Measurements from ENCODE around the gene PRAMEF13.
A peak's percentile ranks its signal among the peaks of the same experiment; 100 is the strongest.
"Not testable (repeated sequence)": the region's sequence is repeated elsewhere in the genome, so short reads cannot be mapped to it uniquely, and the experiment has no call there.

Gene PRAMEF13

GRCh38 chr1:13201309-13201708 is at the start of gene PRAMEF13:
Gene PRAMEF13 (minus strand): TSS chr1:13201409. CDS start chr1:13199589, 1,820 bp downstream.
- not testable (repeated sequence) for DNase-seq

- not testable (repeated sequence) for DNase-seq
Measured at GRCh38 chr1:13247122-13247521, 45.9 kb upstream of the PRAMEF13 start.

- not testable (repeated sequence) for DNase-seq
Measured at GRCh38 chr1:13246554-13246871, 45.3 kb upstream of the PRAMEF13 start.

GRCh38 chr1:13245841-13246553 is 44.8 kb upstream of the PRAMEF13 start:
- DNase-seq = not testable (repeated sequence)

GRCh38 chr1:13243536-13244263 is 42.5 kb upstream of the PRAMEF13 start:
- not testable (repeated sequence) for DNase-seq

- DNase-seq = not testable (repeated sequence)
Measured at GRCh38 chr1:13239633-13240032, 38.4 kb upstream of the PRAMEF13 start.

- DNase-seq = not testable (repeated sequence)
Measured at GRCh38 chr1:13237572-13237971, 36.4 kb upstream of the PRAMEF13 start.

- DNase-seq = not testable (repeated sequence)
Measured at GRCh38 chr1:13234057-13234456, 32.8 kb upstream of the PRAMEF13 start.

- DNase-seq = not testable (repeated sequence)
Measured at GRCh38 chr1:13232056-13232455, 30.8 kb upstream of the PRAMEF13 start.

GRCh38 chr1:13231061-13231750 is 30.0 kb upstream of the PRAMEF13 start:
- DNase-seq = not testable (repeated sequence)

GRCh38 chr1:13230601-13231000 is 29.4 kb upstream of the PRAMEF13 start:
- not testable (repeated sequence) for DNase-seq

- DNase-seq = not testable (repeated sequence)
Measured at GRCh38 chr1:13230096-13230495, 28.9 kb upstream of the PRAMEF13 start.

- peak; percentile 5 to 19 for DNase-seq
Measured at GRCh38 chr1:13228343-13228781, 27.2 kb upstream of the PRAMEF13 start.

GRCh38 chr1:13227271-13228055 is 26.3 kb upstream of the PRAMEF13 start:
- DNase-seq = not testable (repeated sequence)

GRCh38 chr1:13225675-13226204 is 24.5 kb upstream of the PRAMEF13 start, which contains the start of gene PRAMEF18:
Gene PRAMEF18 (minus strand): TSS chr1:13226154. CDS start chr1:13226106, 48 bp downstream.
- not testable (repeated sequence) for DNase-seq

- no peak for DNase-seq
Measured at GRCh38 chr1:13224480-13225060, 23.4 kb upstream of the PRAMEF13 start.

GRCh38 chr1:13222788-13223187 is 21.6 kb upstream of the PRAMEF13 start:
- DNase-seq = not testable (repeated sequence)

- not testable (repeated sequence) for DNase-seq
Measured at GRCh38 chr1:13219203-13219602, 18.0 kb upstream of the PRAMEF13 start.

GRCh38 chr1:13216619-13217018 is 15.4 kb upstream of the PRAMEF13 start:
- not testable (repeated sequence) for DNase-seq

- not testable (repeated sequence) for DNase-seq
Measured at GRCh38 chr1:13208712-13209111, 7.5 kb upstream of the PRAMEF13 start.

- DNase-seq = not testable (repeated sequence)
Measured at GRCh38 chr1:13171548-13171947, 29.7 kb downstream of the PRAMEF13 start, which contains the start of gene PRAMEF9. Gene PRAMEF9 (plus strand): TSS chr1:13171848. CDS start chr1:13175281, 3,433 bp downstream.

- DNase-seq = not testable (repeated sequence)
Measured at GRCh38 chr1:13165531-13165930, 35.7 kb downstream of the PRAMEF13 start, which contains the start of gene HNRNPCL4. Gene HNRNPCL4 (minus strand): TSS chr1:13165631. CDS start chr1:13165467, 164 bp downstream.
